ENCODE results near the gene PNPLA1. TPM values are rescaled to one million over a fixed set of nuclear protein-coding genes. Genes with fewer than 3 reads are reported as not detected.

The PNPLA1 gene
- total RNA-seq, 1 donor from 2014 or later, result 0.26 TPM

- no peak for TF ChIP-seq CTCF (IDR thresholded peaks at IDR 0.05; ENCODE audit: insufficient read depth, low read length, severe bottlenecking)
- FAIRE-seq (no peak), DNase-seq (ENCODE audit: low read depth) (no peak)
- Histone ChIP-seq H3K4me3 (ENCODE audit: low read depth, low read length) (no peak overlapping the region), H3K36me3 (ENCODE audit: control insufficient read depth, insufficient read depth, low read length) (no peaks in the 10 kb centered on the region), H3K27me3 (ENCODE audit: control insufficient read depth, insufficient read depth, low read length) (no peaks in the 10 kb centered on the region)
These were observed 77.8 kb downstream of the PNPLA1 start for GRCh38 chr6:36347621-36348020.

DNA sequence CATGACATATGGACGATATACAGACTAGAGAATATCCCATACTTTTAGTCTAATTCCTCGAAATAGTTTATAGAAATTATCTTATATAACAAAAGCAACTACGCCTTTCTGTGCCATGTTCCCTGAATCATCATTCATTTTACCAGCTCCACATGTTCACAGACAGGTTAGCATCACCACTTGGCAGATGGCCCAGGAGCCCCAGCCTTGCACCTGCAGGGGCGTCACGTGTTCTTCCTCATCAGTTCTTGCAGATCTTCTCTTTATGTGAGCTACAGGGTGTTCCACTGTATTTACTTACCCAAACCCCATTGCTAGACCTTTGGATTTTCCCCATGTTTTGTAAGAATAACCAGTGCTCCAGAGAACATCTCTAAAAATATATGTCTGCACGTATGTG is 79.4 kb downstream of the PNPLA1 start:
- DNase-seq (ENCODE audit: low read depth) (peak; percentile 70), FAIRE-seq (no peak)
- H3K36me3 ChIP-seq (ENCODE audit: control insufficient read depth, insufficient read depth, low read length), result no peaks in the 10 kb centered on the region
- no peak for TF ChIP-seq CTCF (IDR thresholded peaks at IDR 0.05; ENCODE audit: insufficient read depth, low read length, severe bottlenecking)
- no peaks in the 10 kb centered on the region for H3K27me3 ChIP-seq (ENCODE audit: control insufficient read depth, insufficient read depth, low read length)
- H3K4me3 ChIP-seq (ENCODE audit: low read depth, low read length), result no peak overlapping the region

- DNase-seq (ENCODE audit: low read depth), result no peak
- TF ChIP-seq CTCF (IDR thresholded peaks at IDR 0.05; ENCODE audit: insufficient read depth, low read length, severe bottlenecking), result no peak
- Histone ChIP-seq H3K27me3 (ENCODE audit: control insufficient read depth, insufficient read depth, low read length) (no peaks in the 10 kb centered on the region), H3K36me3 (ENCODE audit: control insufficient read depth, insufficient read depth, low read length) (no peaks in the 10 kb centered on the region), H3K4me3 (ENCODE audit: low read depth, low read length) (no peak overlapping the region)
- FAIRE-seq, result no peak
These were observed 80.2 kb downstream of the PNPLA1 start for GRCh38 chr6:36350082-36350481.

GRCh38 chr6:36350681-36351571 is 81.1 kb downstream of the PNPLA1 start:
- TF ChIP-seq CTCF (IDR thresholded peaks at IDR 0.05; ENCODE audit: insufficient read depth, low read length, severe bottlenecking), result no peak
- DNase-seq (ENCODE audit: low read depth) (peak; percentile 58), FAIRE-seq (no peak)
- H3K27me3 ChIP-seq (ENCODE audit: control insufficient read depth, insufficient read depth, low read length), result no peaks in the 10 kb centered on the region
- no peak overlapping the region for H3K4me3 ChIP-seq (ENCODE audit: low read depth, low read length)
- H3K36me3 ChIP-seq (ENCODE audit: control insufficient read depth, insufficient read depth, low read length), result no peaks in the 10 kb centered on the region

DNA sequence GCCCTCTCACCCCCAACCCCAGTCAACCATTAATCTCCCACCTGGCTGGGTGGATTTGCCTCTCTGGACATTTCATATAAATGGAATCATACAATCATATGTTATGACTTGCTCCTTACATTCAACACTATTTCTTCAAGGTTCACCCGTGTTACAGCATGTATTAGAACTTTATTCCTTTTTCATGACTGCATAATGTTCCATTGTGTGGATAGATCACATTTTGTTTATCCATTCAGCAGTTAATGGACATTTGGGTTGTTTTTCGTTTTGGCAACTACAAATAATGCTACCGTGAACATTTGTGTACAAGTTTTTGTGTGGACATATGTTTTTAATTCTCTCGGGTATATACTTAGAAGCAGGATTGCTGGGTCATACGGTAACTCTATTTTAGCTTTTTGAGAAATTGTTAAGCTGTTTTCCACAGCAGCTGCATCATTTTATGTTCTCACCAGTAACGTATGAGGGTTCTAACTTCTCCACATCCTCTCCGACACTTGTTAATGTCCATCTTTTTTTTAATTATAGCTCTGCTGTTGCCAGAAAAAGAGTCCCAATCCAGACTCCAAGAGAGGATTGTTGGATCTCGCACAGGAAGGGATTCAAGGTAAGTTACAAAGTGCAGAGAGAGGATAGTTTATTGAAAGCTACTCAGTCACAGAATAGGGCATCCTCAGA is 82.8 kb downstream of the PNPLA1 start:
- no peak for DNase-seq (ENCODE audit: low read depth)
- no peak for TF ChIP-seq CTCF (IDR thresholded peaks at IDR 0.05; ENCODE audit: insufficient read depth, low read length, severe bottlenecking)
- no peak for FAIRE-seq
- no peaks in the 10 kb centered on the region for H3K27me3 ChIP-seq (ENCODE audit: control insufficient read depth, insufficient read depth, low read length)
- H3K36me3 ChIP-seq (ENCODE audit: control insufficient read depth, insufficient read depth, low read length), result no peaks in the 10 kb centered on the region
- H3K4me3 ChIP-seq (ENCODE audit: low read depth, low read length), result no peak overlapping the region
